Ovary (tissue), 3 donors: Measurements from ENCODE around the gene RTTN.

Source experiments
- EP300 ChIP-seq: sonication (generic); formaldehyde crosslinking; IDR thresholded peaks from one replicate; pipeline ENCODE4 v1.6.1; 2017; ENCODE audit warnings: antibody characterized with exemption
- POLR2A ChIP-seq: fragments of 450-650 bp; IDR thresholded peaks from one replicate; pipeline ENCODE4 v1.6.1; 2017; ENCODE audit warnings: antibody characterized with exemption, mild to moderate bottlenecking, moderate library complexity
- TF ChIP-seq, protein P1 (sequence below), 3 donors: fragments of 450-650 bp in 2 of 3; fragments of 200-600 bp in 1 of 3; IDR thresholded peaks; one replicate each; pipeline versions ENCODE4 v1.5.1 to v1.8.0; 2016 to 2022; ENCODE audit warnings: antibody characterized with exemption in 3 of 3, mild to moderate bottlenecking in 1 of 3
- donor health status: DM: no; HTN: no; CAD: no.

DNA sequence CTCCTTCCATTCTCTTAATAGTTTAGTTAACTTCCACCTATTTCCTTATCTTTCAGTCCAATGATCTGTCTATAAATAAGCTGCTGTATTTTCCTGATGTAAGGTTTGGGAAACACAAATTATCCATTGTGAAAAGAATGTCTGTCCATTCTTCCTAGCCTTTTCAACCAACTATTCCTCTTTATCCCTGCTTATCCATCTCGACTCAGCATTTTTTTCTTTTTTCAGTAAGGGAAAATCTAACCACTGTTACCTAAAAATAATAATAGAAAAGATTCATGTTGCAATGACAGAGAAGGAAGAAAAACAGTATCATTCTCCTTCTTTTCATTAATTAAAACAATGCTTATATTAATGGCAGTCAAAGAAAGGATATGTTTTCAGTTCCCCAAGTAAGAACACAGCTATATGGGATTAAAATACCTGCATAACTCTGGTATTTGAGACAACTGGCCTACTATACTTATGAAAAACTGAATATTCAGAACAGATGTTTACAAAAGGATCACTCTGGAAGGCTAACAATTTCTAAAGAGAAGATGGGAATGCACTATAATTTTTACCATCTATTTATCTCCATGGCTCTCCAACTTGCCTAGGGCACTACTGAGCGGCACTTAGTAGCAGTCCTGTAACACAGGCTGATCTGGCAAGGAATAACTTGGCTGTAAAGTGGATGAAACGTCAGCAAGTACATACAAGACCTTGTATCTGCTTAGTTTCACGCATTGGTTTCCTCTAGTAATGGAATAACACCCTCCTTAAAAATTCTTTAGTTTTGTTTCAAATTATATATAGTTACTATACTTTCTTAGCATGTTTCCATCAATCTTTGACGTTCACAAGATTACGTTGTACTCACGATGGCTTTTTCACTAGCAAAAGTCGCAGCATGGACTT is 57.2 kb downstream of the RTTN start:
- TF ChIP-seq, protein P1, sequence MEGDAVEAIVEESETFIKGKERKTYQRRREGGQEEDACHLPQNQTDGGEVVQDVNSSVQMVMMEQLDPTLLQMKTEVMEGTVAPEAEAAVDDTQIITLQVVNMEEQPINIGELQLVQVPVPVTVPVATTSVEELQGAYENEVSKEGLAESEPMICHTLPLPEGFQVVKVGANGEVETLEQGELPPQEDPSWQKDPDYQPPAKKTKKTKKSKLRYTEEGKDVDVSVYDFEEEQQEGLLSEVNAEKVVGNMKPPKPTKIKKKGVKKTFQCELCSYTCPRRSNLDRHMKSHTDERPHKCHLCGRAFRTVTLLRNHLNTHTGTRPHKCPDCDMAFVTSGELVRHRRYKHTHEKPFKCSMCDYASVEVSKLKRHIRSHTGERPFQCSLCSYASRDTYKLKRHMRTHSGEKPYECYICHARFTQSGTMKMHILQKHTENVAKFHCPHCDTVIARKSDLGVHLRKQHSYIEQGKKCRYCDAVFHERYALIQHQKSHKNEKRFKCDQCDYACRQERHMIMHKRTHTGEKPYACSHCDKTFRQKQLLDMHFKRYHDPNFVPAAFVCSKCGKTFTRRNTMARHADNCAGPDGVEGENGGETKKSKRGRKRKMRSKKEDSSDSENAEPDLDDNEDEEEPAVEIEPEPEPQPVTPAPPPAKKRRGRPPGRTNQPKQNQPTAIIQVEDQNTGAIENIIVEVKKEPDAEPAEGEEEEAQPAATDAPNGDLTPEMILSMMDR (IDR thresholded peaks at IDR 0.05), result no peak
- no peak for TF ChIP-seq EP300
- TF ChIP-seq POLR2A, result no peak
